ENCODE measurements around the gene RHOB.
"Not testable (repeated sequence)": the region's sequence is repeated elsewhere in the genome, so short reads cannot be mapped to it uniquely, and the experiment has no call there.

Gene RHOB

GRCh38 chr2:20454036-20454981 is 7.4 kb downstream of the RHOB start:
- no peak for DNase-seq (ENCODE audit: low read depth)

GRCh38 chr2:20455076-20455587 is 8.3 kb downstream of the RHOB start:
- DNase-seq (ENCODE audit: low read depth) = no peak

GRCh38 chr2:20456116-20456571 is 9.3 kb downstream of the RHOB start:
- DNase-seq (ENCODE audit: low read depth) = no peak

GRCh38 chr2:20456636-20457426 is 10.0 kb downstream of the RHOB start:
- no peak for DNase-seq (ENCODE audit: low read depth)

GRCh38 chr2:20457661-20458630 is 11.1 kb downstream of the RHOB start:
- DNase-seq (ENCODE audit: low read depth) = no peak

- not testable (repeated sequence) for DNase-seq (ENCODE audit: low read depth)
Observed at GRCh38 chr2:20458737-20459484, 12.0 kb downstream of the RHOB start.

- DNase-seq (ENCODE audit: low read depth) = no peak
Observed at GRCh38 chr2:20465716-20466394, 19.0 kb downstream of the RHOB start.

- no peak for DNase-seq (ENCODE audit: low read depth)
Observed at GRCh38 chr2:20467789-20468548, 21.1 kb downstream of the RHOB start.

- no peak for DNase-seq (ENCODE audit: low read depth)
Observed at GRCh38 chr2:20468549-20469500, 22.0 kb downstream of the RHOB start.

GRCh38 chr2:20469595-20469994 is 22.7 kb downstream of the RHOB start:
- no peak for DNase-seq (ENCODE audit: low read depth)

GRCh38 chr2:20470211-20470610 is 23.3 kb downstream of the RHOB start:
- DNase-seq (ENCODE audit: low read depth) = no peak

- DNase-seq (ENCODE audit: low read depth) = no peak
Observed at GRCh38 chr2:20471148-20471547, 24.3 kb downstream of the RHOB start.

- DNase-seq (ENCODE audit: low read depth) = no peak
Observed at GRCh38 chr2:20471902-20472559, 25.2 kb downstream of the RHOB start.

GRCh38 chr2:20472569-20472968 is 25.7 kb downstream of the RHOB start:
- DNase-seq (ENCODE audit: low read depth) = no peak

GRCh38 chr2:20473128-20473527 is 26.3 kb downstream of the RHOB start:
- no peak for DNase-seq (ENCODE audit: low read depth)

- no peak for DNase-seq (ENCODE audit: low read depth)
Observed at GRCh38 chr2:20474757-20475566, 28.1 kb downstream of the RHOB start.

- DNase-seq (ENCODE audit: low read depth) = no peak
Observed at GRCh38 chr2:20475567-20475952, 28.7 kb downstream of the RHOB start.

Measured in fibroblast of gingiva (primary cell).